MM.1S (cell line): ENCODE measurements around the gene NSFL1C.

Experiments
- DNase-seq: peaks from one replicate; pipeline ENCODE4 v3.0.0-alpha.2; 2015
- H2AFZ ChIP-seq: fragments of 300-600 bp; sonication (generic); 2 replicates; pipeline ENCODE4 v1.6.0; 2016; ENCODE audit warnings: antibody characterized with exemption, low read length
- H3F3A ChIP-seq: fragments of 300-600 bp; sonication (generic); 2 replicates; pipeline ENCODE4 v1.6.1; 2016; ENCODE audit warnings: mild to moderate bottlenecking, antibody characterized with exemption, low read length, moderate library complexity, mixed read lengths; ENCODE audit not compliant: insufficient read depth
- H3K27ac ChIP-seq: fragments of 300-600 bp; sonication (generic); 2 replicates; pipeline ENCODE4 v1.5.1; 2016; ENCODE audit warnings: mild to moderate bottlenecking, low read length
- H3K27me3 ChIP-seq: fragments of 300-600 bp; sonication (generic); replicated peaks from 2 replicates; pipeline ENCODE4 v1.6.0; 2016; ENCODE audit warnings: low read length; ENCODE audit not compliant: insufficient read depth
- H3K36me3 ChIP-seq: fragments of 300-600 bp; sonication (generic); replicated peaks from 2 replicates; pipeline ENCODE4 v1.6.1; 2016; ENCODE audit warnings: mild to moderate bottlenecking, low read length, mixed read lengths; ENCODE audit not compliant: insufficient read depth
- H3K4me1 ChIP-seq: fragments of 300-600 bp; sonication (generic); 2 replicates; pipeline ENCODE4 v1.6.1; 2016; ENCODE audit warnings: low read length, mixed read lengths
- H3K4me2 ChIP-seq: fragments of 300-600 bp; sonication (generic); 2 replicates; pipeline ENCODE4 v1.6.0; 2016; ENCODE audit warnings: low read depth, low read length
- H3K4me3 ChIP-seq: fragments of 300-600 bp; sonication (generic); 2 replicates; pipeline ENCODE4 v1.5.1; 2016; ENCODE audit warnings: low read length, mixed read lengths
- H3K79me2 ChIP-seq: fragments of 300-600 bp; sonication (generic); 2 replicates; pipeline ENCODE4 v1.6.1; 2016; ENCODE audit warnings: mixed run types, low read length, mixed read lengths
- H3K9ac ChIP-seq: fragments of 300-600 bp; sonication (generic); 2 replicates; pipeline ENCODE4 v1.6.1; 2016; ENCODE audit warnings: low read length, mixed read lengths
- H3K9me2 ChIP-seq: fragments of 300-600 bp; sonication (generic); replicated peaks from 2 replicates; pipeline ENCODE4 v1.6.1; 2016; ENCODE audit warnings: mild to moderate bottlenecking, low read length, mixed read lengths; ENCODE audit not compliant: insufficient read depth
- H3K9me3 ChIP-seq: fragments of 300-600 bp; sonication (generic); replicated peaks from 2 replicates; pipeline ENCODE4 v1.6.1; 2016; ENCODE audit warnings: mild to moderate bottlenecking, low read length, mixed read lengths; ENCODE audit not compliant: insufficient read depth
- H4K20me1 ChIP-seq: fragments of 300-600 bp; sonication (generic); 2 replicates; pipeline ENCODE4 v1.6.1; 2016; ENCODE audit warnings: mild to moderate bottlenecking, low read length, moderate library complexity, mixed read lengths; ENCODE audit not compliant: insufficient read depth
- CTCF ChIP-seq: fragments of 300-600 bp; sonication (generic); IDR thresholded peaks from 2 replicates; pipeline ENCODE4 v1.5.1; 2016; ENCODE audit warnings: antibody characterized with exemption, low read length, mixed read lengths
- EZH2 ChIP-seq: fragments of 300-600 bp; sonication (generic); optimal IDR thresholded peaks from 2 replicates; pipeline ENCODE3; 2017; ENCODE audit warnings: low read depth, mild to moderate bottlenecking, antibody characterized with exemption, low read length, mixed read lengths
- EZH2phosphoT487 ChIP-seq: fragments of 300-600 bp; sonication (generic); IDR thresholded peaks from 2 replicates; pipeline ENCODE4 v1.6.1; 2018; ENCODE audit warnings: antibody characterized with exemption, low read length

The NSFL1C gene

GRCh38 chr20:1466211-1467081, at the start of gene NSFL1C:
TSS of gene NSFL1C (minus strand) at chr20:1466849. CDS start at chr20:1466824, 25 bp downstream.
- Histone ChIP-seq H4K20me1 (peaks cover 27% of the 10 kb centered on the region), H3K27ac (peak within 1 kb of the TSS; percentile 73; the same call in 1 of the 2 replicates), H3K79me2 (peaks cover 51% of the 10 kb centered on the region), H3K36me3 (no peaks in the 10 kb centered on the region), H3K9me3 (no peaks in the 10 kb centered on the region), H3K27me3 (peaks cover 13% of the 10 kb centered on the region), H3K4me1 (peaks cover 27% of the 10 kb centered on the region), H3K9ac (peak within 1 kb of the TSS; percentile 92), H3K4me3 (peak within 1 kb of the TSS; percentile 94), H3K4me2 (peak within 1 kb of the TSS; percentile 93), H2AFZ (peak within 1 kb of the TSS; percentile 76), H3F3A (no peaks in the 10 kb centered on the region), H3K9me2 (no peaks in the 10 kb centered on the region)
- peak; percentile 94 for DNase-seq
- TF ChIP-seq EZH2 (no peak), CTCF (peak; percentile 91), EZH2phosphoT487 (no peak)

- Histone ChIP-seq H3K4me1 (no peaks in the 10 kb centered on the region), H3K79me2 (no peaks in the 10 kb centered on the region), H3K9me3 (no peaks in the 10 kb centered on the region), H3K4me2 (no peak overlapping the region), H4K20me1 (no peaks in the 10 kb centered on the region), H2AFZ (no peak overlapping the region), H3K9ac (no peak overlapping the region), H3K9me2 (no peaks in the 10 kb centered on the region), H3K4me3 (no peak overlapping the region), H3F3A (no peaks in the 10 kb centered on the region), H3K36me3 (no peaks in the 10 kb centered on the region), H3K27ac (no peak overlapping the region), H3K27me3 (peaks cover 4% of the 10 kb centered on the region; the same call in 1 of the 2 replicates)
- no peak for TF ChIP-seq EZH2phosphoT487
- TF ChIP-seq EZH2: no peak
- no peak for TF ChIP-seq CTCF
- no peak for DNase-seq
These were observed 47.2 kb upstream of the NSFL1C start for GRCh38 chr20:1513801-1514200.

- H3K4me1 ChIP-seq: 0 out of 2 replicates have a peak, but pooled peaks cover 2% of the 10 kb centered on the region
- H3K9ac ChIP-seq: no peak overlapping the region
- peaks cover 6% of the 10 kb centered on the region; the same call in 1 of the 2 replicates for H3K27me3 ChIP-seq
- no peaks in the 10 kb centered on the region for H3F3A ChIP-seq
- H4K20me1 ChIP-seq: no peaks in the 10 kb centered on the region
- no peaks in the 10 kb centered on the region for H3K36me3 ChIP-seq
- H3K9me2 ChIP-seq: no peaks in the 10 kb centered on the region
- no peak overlapping the region for H3K4me3 ChIP-seq
- TF ChIP-seq EZH2 (no peak), EZH2phosphoT487 (no peak), CTCF (peak; percentile 46)
- H2AFZ ChIP-seq: no peak overlapping the region
- no peaks in the 10 kb centered on the region for H3K79me2 ChIP-seq
- H3K27ac ChIP-seq: no peak overlapping the region
- DNase-seq: peak; percentile 59
- H3K9me3 ChIP-seq: no peaks in the 10 kb centered on the region
- no peak overlapping the region for H3K4me2 ChIP-seq
These were observed 42.6 kb upstream of the NSFL1C start for GRCh38 chr20:1509237-1509636.
